HL-60 (cell line): ENCODE measurements around the gene WWC1.

ENCODE experiments used
- CTCF ChIP-seq: IDR thresholded peaks from one replicate; pipeline ENCODE4 v1.5.1; 2011; ENCODE audit warnings: low read length, control low read depth, inconsistent platforms; ENCODE audit not compliant: insufficient read depth
- REST ChIP-seq: IDR thresholded peaks from 2 replicates; pipeline ENCODE4 v1.6.1; 2012; ENCODE audit warnings: low read depth; ENCODE audit not compliant: insufficient replicate concordance

GRCh38 chr5:168301593-168302390 is 10.3 kb downstream of the WWC1 start:
- TF ChIP-seq REST (no peak), CTCF (no peak)
